Midbrain (tissue), 1 donor: ENCODE results near the gene UBLCP1.
"Not testable (repeated sequence)": the region's sequence is repeated elsewhere in the genome, so short reads cannot be mapped to it uniquely, and the experiment has no call there.

Experiments used
- DNase-seq: peaks from one replicate; lab custom pipeline; 2025; lab: John Stamatoyannopoulos, UW

UBLCP1 gene

GRCh38 chr5:159252195-159252594 lies 10.9 kb upstream of the UBLCP1 start:
- no peak for DNase-seq

GRCh38 chr5:159257007-159257406 lies 6.1 kb upstream of the UBLCP1 start:
- no peak for DNase-seq

GRCh38 chr5:159257629-159258283 lies 5.3 kb upstream of the UBLCP1 start:
- DNase-seq, result no peak

- DNase-seq, result no peak
These were observed 4.7 kb upstream of the UBLCP1 start for GRCh38 chr5:159258361-159258760.

GRCh38 chr5:159260212-159260611 lies 2.9 kb upstream of the UBLCP1 start:
- DNase-seq, result not testable (repeated sequence)

GRCh38 chr5:159262472-159262858 lies 625 bp upstream of the UBLCP1 start:
- DNase-seq, result peak; percentile 62

GRCh38 chr5:159263569-159263905 lies 447 bp downstream of the UBLCP1 start:
- no peak for DNase-seq

- not testable (repeated sequence) for DNase-seq
These were observed 3.7 kb downstream of the UBLCP1 start for GRCh38 chr5:159266764-159267163.

GRCh38 chr5:159269723-159270122 lies 6.6 kb downstream of the UBLCP1 start:
- DNase-seq, result no peak

- DNase-seq, result no peak
These were observed 10.8 kb downstream of the UBLCP1 start for GRCh38 chr5:159273923-159274322.

- DNase-seq, result no peak
These were observed 11.6 kb downstream of the UBLCP1 start for GRCh38 chr5:159274676-159275075.

GRCh38 chr5:159286420-159287035 lies 23.4 kb downstream of the UBLCP1 start:
- DNase-seq, result peak; percentile 67

- no peak for DNase-seq
These were observed 27.7 kb downstream of the UBLCP1 start for GRCh38 chr5:159290741-159291140.

GRCh38 chr5:159294921-159295320 lies 31.8 kb downstream of the UBLCP1 start:
- no peak for DNase-seq

GRCh38 chr5:159297300-159297699 lies 34.2 kb downstream of the UBLCP1 start:
- not testable (repeated sequence) for DNase-seq

GRCh38 chr5:159301466-159301865 lies 38.4 kb downstream of the UBLCP1 start:
- DNase-seq, result no peak

GRCh38 chr5:159301929-159302860 lies 39.1 kb downstream of the UBLCP1 start:
- not testable (repeated sequence) for DNase-seq

- no peak for DNase-seq
These were observed 40.2 kb downstream of the UBLCP1 start for GRCh38 chr5:159303286-159303685.

GRCh38 chr5:159304961-159305595 lies 42.0 kb downstream of the UBLCP1 start:
- DNase-seq, result no peak

GRCh38 chr5:159309689-159310433 lies 46.8 kb downstream of the UBLCP1 start:
- no peak for DNase-seq

- no peak for DNase-seq
These were observed 47.4 kb downstream of the UBLCP1 start for GRCh38 chr5:159310511-159310910.

- DNase-seq, result no peak
These were observed 48.0 kb downstream of the UBLCP1 start for GRCh38 chr5:159311063-159311462.
